ENCODE results near the gene EPOP.

DNA sequence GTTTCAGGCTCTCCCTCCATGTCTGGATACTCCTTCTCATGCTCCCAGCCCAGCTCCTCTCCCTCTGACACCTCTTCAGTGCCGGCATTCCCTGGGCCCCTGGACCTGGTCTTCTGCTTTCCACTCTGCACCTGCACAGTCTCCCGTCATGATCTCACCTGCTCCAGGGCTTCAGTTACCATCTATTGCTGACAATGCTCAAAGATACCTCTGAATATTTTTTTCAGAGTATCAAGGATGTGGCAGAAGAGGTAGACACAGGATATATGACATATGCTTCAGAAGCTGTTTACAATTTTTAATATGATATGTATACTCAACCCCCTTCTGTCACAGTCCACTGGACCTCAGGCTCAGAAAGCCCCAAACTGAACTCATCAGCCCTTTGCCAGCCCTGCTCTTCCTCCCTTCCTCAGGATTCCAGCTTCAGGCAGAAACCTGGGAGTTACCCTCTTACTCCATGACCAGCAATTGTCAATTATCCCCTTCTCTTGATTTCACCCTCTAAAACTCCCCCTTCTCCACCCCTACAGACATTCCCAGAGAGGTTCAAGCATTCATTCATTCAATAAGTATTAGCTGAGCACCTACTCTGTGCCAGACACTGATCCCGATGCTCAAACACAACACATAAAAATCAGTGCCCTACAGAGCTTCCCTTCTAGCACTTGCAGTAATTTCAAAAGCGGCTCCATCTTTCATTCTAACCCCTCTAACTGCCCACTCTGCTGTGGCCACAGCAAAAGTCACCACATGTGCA lies 22.5 kb upstream of the EPOP start:
- TF ChIP-seq, protein P1, sequence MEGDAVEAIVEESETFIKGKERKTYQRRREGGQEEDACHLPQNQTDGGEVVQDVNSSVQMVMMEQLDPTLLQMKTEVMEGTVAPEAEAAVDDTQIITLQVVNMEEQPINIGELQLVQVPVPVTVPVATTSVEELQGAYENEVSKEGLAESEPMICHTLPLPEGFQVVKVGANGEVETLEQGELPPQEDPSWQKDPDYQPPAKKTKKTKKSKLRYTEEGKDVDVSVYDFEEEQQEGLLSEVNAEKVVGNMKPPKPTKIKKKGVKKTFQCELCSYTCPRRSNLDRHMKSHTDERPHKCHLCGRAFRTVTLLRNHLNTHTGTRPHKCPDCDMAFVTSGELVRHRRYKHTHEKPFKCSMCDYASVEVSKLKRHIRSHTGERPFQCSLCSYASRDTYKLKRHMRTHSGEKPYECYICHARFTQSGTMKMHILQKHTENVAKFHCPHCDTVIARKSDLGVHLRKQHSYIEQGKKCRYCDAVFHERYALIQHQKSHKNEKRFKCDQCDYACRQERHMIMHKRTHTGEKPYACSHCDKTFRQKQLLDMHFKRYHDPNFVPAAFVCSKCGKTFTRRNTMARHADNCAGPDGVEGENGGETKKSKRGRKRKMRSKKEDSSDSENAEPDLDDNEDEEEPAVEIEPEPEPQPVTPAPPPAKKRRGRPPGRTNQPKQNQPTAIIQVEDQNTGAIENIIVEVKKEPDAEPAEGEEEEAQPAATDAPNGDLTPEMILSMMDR (conservative IDR thresholded peaks at IDR 0.05; ENCODE audit: low read depth in 2 of 2), result no peak
- no peak for TF ChIP-seq EZH2phosphoT487 (IDR thresholded peaks at IDR 0.05; ENCODE audit: unreplicated experiment)
- TF ChIP-seq NANOG (IDR thresholded peaks at IDR 0.05; ENCODE audit: borderline replicate concordance), result no peak
- no peak for TF ChIP-seq CREB1 (CRISPR knock-in tag; IDR thresholded peaks at IDR 0.05; ENCODE audit: low read depth)

All from GM23338 (cell line).